ENCODE results near the gene ANGPTL2. TPM values are rescaled to one million over a fixed set of nuclear protein-coding genes. Genes with fewer than 3 reads are reported as not detected.

The ANGPTL2 gene
- total RNA-seq, 1 experiment from 2014 or later: 5.1 TPM

DNA sequence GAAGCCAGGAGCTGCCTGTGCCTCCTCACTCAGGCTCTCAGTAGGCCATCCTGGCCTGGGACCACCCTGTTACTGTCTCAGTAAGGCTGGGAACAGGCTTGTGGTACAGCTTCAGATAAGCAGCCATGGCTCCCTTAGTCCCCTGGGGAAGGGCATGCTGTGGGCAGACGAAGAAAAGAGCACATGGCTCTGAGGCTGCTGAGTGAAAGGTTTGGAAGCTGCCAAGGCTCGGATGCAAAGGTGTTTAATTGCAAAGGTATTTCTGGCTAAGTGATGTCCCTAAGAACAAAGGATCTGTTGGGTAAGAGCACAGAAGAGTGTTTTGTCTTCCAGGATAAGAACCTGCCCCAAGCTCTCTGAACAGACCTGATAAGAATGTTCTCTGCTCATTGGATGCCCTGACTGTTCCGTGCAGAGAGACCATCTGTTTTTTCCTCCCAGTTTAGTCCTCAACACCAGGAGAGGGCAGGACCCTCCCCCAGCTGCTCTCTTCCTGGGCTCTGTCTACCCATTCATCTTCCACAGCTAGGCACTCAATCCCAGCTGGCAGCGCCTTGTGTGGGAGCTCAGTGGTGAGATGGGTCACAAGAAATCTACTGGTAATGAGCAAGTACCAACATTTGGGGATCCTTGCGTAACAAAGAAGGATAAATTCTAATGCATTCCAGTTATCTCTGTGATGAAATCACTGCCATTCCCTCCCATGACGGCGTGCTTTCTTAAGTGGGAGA is 17.7 kb downstream of the ANGPTL2 start:
- no peak overlapping the region for H4K5ac ChIP-seq (ENCODE audit: insufficient read length, low read depth, low read length)
- H3K79me1 ChIP-seq (ENCODE audit: insufficient read depth, low read depth, low read length, poor library complexity, severe bottlenecking): no peaks in the 10 kb centered on the region
- H3K14ac ChIP-seq (ENCODE audit: insufficient read depth, low read length): no peak overlapping the region
- H3K9ac ChIP-seq (ENCODE audit: extremely low read depth, insufficient read length, low read length): no peak overlapping the region
- H3K4ac ChIP-seq (ENCODE audit: low read depth, low read length): no peak overlapping the region
- H3K9me3 ChIP-seq (ENCODE audit: control insufficient read depth, low read depth, low read length): no peaks in the 10 kb centered on the region
- no peaks in the 10 kb centered on the region for H3K27me3 ChIP-seq (ENCODE audit: insufficient read depth, low read length)
- TF ChIP-seq, protein P1, sequence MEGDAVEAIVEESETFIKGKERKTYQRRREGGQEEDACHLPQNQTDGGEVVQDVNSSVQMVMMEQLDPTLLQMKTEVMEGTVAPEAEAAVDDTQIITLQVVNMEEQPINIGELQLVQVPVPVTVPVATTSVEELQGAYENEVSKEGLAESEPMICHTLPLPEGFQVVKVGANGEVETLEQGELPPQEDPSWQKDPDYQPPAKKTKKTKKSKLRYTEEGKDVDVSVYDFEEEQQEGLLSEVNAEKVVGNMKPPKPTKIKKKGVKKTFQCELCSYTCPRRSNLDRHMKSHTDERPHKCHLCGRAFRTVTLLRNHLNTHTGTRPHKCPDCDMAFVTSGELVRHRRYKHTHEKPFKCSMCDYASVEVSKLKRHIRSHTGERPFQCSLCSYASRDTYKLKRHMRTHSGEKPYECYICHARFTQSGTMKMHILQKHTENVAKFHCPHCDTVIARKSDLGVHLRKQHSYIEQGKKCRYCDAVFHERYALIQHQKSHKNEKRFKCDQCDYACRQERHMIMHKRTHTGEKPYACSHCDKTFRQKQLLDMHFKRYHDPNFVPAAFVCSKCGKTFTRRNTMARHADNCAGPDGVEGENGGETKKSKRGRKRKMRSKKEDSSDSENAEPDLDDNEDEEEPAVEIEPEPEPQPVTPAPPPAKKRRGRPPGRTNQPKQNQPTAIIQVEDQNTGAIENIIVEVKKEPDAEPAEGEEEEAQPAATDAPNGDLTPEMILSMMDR (conservative IDR thresholded peaks at IDR 0.05): no peak
- no peaks in the 10 kb centered on the region for H3K27me3 Mint-ChIP-seq (ENCODE audit: low read depth)
- H2BK12ac ChIP-seq (ENCODE audit: insufficient read length, low read depth, low read length): no peak overlapping the region
- H4K91ac ChIP-seq (ENCODE audit: insufficient read length, low read depth, low read length): no peak overlapping the region
- no peak overlapping the region for H3K4me3 Mint-ChIP-seq
- no peaks in the 10 kb centered on the region; a peak in 1 of 5 replicates for H3K9me3 Mint-ChIP-seq
- DNase-seq: no peak
- H3K4me2 ChIP-seq (ENCODE audit: insufficient read depth, insufficient read length, low read length): no peak overlapping the region
- H2BK15ac ChIP-seq (ENCODE audit: low read depth, low read length): no peak overlapping the region
- H3K18ac ChIP-seq (ENCODE audit: insufficient read length, low read depth, low read length): no peak overlapping the region
- H3K4me1 ChIP-seq (ENCODE audit: insufficient read depth, low read length): no peaks in the 10 kb centered on the region
- no peak overlapping the region for H2BK120ac ChIP-seq (ENCODE audit: low read depth, low read length, poor library complexity, severe bottlenecking)
- H3K27ac ChIP-seq (ENCODE audit: insufficient read length, low read depth, low read length): no peak overlapping the region
- no peak overlapping the region for H2AFZ ChIP-seq (ENCODE audit: low read length)
- no peak overlapping the region for H2BK5ac ChIP-seq (ENCODE audit: insufficient read length, low read length)
- H3K36me3 Mint-ChIP-seq (ENCODE audit: insufficient read depth in 1 of 3, low read depth in 3 of 3): peaks cover 0 to 3% (median 2%) of the 10 kb centered on the region in 3 experiments; a peak in 3 of 7 replicates
- H2BK20ac ChIP-seq (ENCODE audit: low read depth, low read length, poor library complexity, severe bottlenecking): no peak overlapping the region
- H3K4me1 Mint-ChIP-seq: peaks cover 14 to 20% of the 10 kb centered on the region in 2 experiments
- H4K8ac ChIP-seq (replicated peaks; ENCODE audit: insufficient read length, low read depth, low read length): no peak overlapping the region
- no peak overlapping the region for H3K56ac ChIP-seq (ENCODE audit: insufficient read length, low read depth, low read length)
- WGBS (ENCODE audit: extremely low coverage, insufficient read length, low lambda C conversion rate): no CpG with 5 or more reads among the region's 7 CpGs
- no peaks in the 10 kb centered on the region for H4K20me1 ChIP-seq (ENCODE audit: control insufficient read depth, insufficient read depth, insufficient read length)
- peak overlapping the region in 2 of 3 experiments; percentile 9 to 46; a peak in 1 of 7 replicates for H3K27ac Mint-ChIP-seq
- H2AK5ac ChIP-seq (ENCODE audit: insufficient read length, low read length): no peak overlapping the region
- no peaks in the 10 kb centered on the region for H3K23me2 ChIP-seq (ENCODE audit: insufficient read length, low read depth, low read length, poor library complexity, severe bottlenecking)
- H3T11ph ChIP-seq (ENCODE audit: low read length): no peak overlapping the region
- no peak overlapping the region for H3K23ac ChIP-seq (ENCODE audit: insufficient read length, low read depth, low read length)
- H3K79me2 ChIP-seq (ENCODE audit: insufficient read depth, low read length): no peaks in the 10 kb centered on the region
